ENCODE results near the gene NFE2L1.
A peak's percentile ranks its signal among the peaks of the same experiment; 100 is the strongest.

NFE2L1 gene

DNA sequence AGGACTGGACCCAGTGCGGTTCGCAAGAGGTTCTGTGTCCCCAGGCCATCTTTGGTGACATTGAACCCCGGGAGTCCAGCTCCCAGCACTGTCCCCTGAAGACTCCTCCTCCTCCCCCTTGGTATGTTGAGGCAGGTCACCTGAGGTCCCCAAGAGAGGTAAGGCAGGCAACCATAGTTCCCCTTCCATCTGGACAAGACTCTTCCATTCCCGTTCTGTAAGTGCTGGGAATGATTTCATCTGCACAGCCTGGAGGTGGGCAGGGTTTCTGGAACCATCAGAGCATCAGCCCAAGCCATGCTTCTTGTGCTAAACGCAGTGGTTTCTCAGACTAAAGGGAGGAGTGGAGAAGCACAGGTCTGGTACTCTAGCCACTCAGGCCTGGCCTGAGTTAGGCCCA is 35.5 kb upstream of the NFE2L1 start:
- H3K4ac ChIP-seq (ENCODE audit: low read depth, low read length): no peak overlapping the region
- H3K4me1 ChIP-seq (ENCODE audit: control insufficient read depth in 1 of 2, insufficient read depth in 2 of 2, low read length in 2 of 2): peaks cover 0 to 8% of the 10 kb centered on the region in 2 experiments
- no peak overlapping the region for H3K18ac ChIP-seq (ENCODE audit: low read length)
- peak overlapping the region; percentile 77 for H3K4me2 ChIP-seq (ENCODE audit: low read length)
- H2AK5ac ChIP-seq (ENCODE audit: low read length): no peak overlapping the region
- H3K9me3 ChIP-seq (ENCODE audit: insufficient read depth, low read depth, low read length): no peaks in the 10 kb centered on the region
- H2BK120ac ChIP-seq (ENCODE audit: insufficient read depth, low read length, poor library complexity): no peak overlapping the region
- no peak for DNase-seq
- H4K8ac ChIP-seq (ENCODE audit: low read depth, low read length): no peak overlapping the region
- H4K91ac ChIP-seq (ENCODE audit: low read depth, low read length): no peak overlapping the region
- no peak overlapping the region for H2BK5ac ChIP-seq (ENCODE audit: low read depth, low read length, poor library complexity)
- no peak overlapping the region for H2BK12ac ChIP-seq (ENCODE audit: low read length)
- no peak overlapping the region for H3K14ac ChIP-seq (ENCODE audit: low read length)
- no peaks in the 10 kb centered on the region for H3K79me2 ChIP-seq (ENCODE audit: control insufficient read depth, insufficient read depth, low read length, poor library complexity)
- no peaks in the 10 kb centered on the region for H3K36me3 ChIP-seq (ENCODE audit: control insufficient read depth in 1 of 2, insufficient read depth in 2 of 2, low read length in 2 of 2)
- H4K12ac ChIP-seq (ENCODE audit: low read depth, low read length): no peak overlapping the region
- no peak overlapping the region for H2AFZ ChIP-seq (ENCODE audit: insufficient read depth, low read length, poor library complexity)
- H3K27me3 ChIP-seq (ENCODE audit: insufficient read depth, low read length): peaks cover 11% of the 10 kb centered on the region
- whole genome bisulfite sequencing (ENCODE audit: extremely low coverage, insufficient coverage, insufficient read length): no CpG with 5 or more reads among the region's 5 CpGs
- no peak overlapping the region for H3K27ac ChIP-seq (ENCODE audit: low read depth, low read length)
- no peaks in the 10 kb centered on the region for H3K79me1 ChIP-seq (ENCODE audit: low read length)
- no peak overlapping the region for H3K9ac ChIP-seq (ENCODE audit: low read length)
- no peak overlapping the region for H3K4me3 ChIP-seq (ENCODE audit: low read depth, low read length)
- peak overlapping the region; percentile 70 for H3K23ac ChIP-seq (ENCODE audit: low read length)

DNA sequence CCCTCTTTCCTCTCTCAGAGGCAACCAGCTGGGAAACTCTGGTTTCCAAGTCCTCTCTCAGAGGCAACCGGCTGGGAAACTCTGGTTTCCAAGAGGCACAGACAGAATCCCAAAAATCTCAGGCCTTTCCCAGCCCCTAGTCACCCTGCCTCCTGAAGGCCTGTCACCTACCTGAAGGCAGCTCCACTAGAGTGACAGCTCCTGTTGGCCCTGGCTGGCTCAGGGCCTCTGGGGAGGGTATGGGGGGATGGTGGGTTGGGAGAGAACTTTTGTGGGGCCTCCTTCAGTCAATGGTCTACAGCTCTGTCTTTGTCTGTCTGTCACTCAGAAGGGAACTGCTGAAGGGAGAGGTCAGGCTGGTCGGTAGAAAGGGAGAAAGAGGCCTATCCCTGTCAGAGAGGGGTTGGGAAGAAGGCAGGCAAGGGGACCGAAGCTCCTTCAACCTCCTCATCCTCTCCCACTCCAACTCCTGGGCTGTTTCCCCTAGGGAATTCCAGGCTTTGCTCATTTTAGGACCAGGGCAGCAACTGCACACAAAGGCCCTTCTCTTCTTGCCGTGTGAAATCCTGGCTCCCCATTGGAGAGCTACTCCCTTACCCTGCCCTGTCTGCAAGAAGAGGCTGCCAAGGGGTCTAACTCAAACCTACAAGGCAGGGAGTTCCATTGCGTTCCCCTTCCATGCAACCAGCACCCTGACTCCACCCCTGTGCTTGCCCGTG is 34.1 kb upstream of the NFE2L1 start:
- no peak overlapping the region for H2BK120ac ChIP-seq (ENCODE audit: insufficient read depth, low read length, poor library complexity)
- no peak overlapping the region for H4K12ac ChIP-seq (ENCODE audit: low read depth, low read length)
- no peak overlapping the region for H2BK5ac ChIP-seq (ENCODE audit: low read depth, low read length, poor library complexity)
- no peak overlapping the region for H3K9ac ChIP-seq (ENCODE audit: low read length)
- no peak overlapping the region for H2BK12ac ChIP-seq (ENCODE audit: low read length)
- H3K4ac ChIP-seq (ENCODE audit: low read depth, low read length): no peak overlapping the region
- WGBS (ENCODE audit: extremely low coverage, insufficient coverage, insufficient read length): no CpG with 5 or more reads among the region's 6 CpGs
- H3K23ac ChIP-seq (ENCODE audit: low read length): no peak overlapping the region
- H4K8ac ChIP-seq (ENCODE audit: low read depth, low read length): no peak overlapping the region
- no peak overlapping the region for H4K91ac ChIP-seq (ENCODE audit: low read depth, low read length)
- H3K27me3 ChIP-seq (ENCODE audit: insufficient read depth, low read length): peaks cover 11% of the 10 kb centered on the region
- H3K4me3 ChIP-seq (ENCODE audit: low read depth, low read length): no peak overlapping the region
- no peaks in the 10 kb centered on the region for H3K9me3 ChIP-seq (ENCODE audit: insufficient read depth, low read depth, low read length)
- H3K79me1 ChIP-seq (ENCODE audit: low read length): no peaks in the 10 kb centered on the region
- no peaks in the 10 kb centered on the region for H3K79me2 ChIP-seq (ENCODE audit: control insufficient read depth, insufficient read depth, low read length, poor library complexity)
- H3K4me1 ChIP-seq (ENCODE audit: control insufficient read depth in 1 of 2, insufficient read depth in 2 of 2, low read length in 2 of 2): peaks cover 0 to 8% of the 10 kb centered on the region in 2 experiments
- H3K4me2 ChIP-seq (ENCODE audit: low read length): no peak overlapping the region
- no peak overlapping the region for H2AFZ ChIP-seq (ENCODE audit: insufficient read depth, low read length, poor library complexity)
- no peak for DNase-seq
- no peak overlapping the region for H2AK5ac ChIP-seq (ENCODE audit: low read length)
- no peak overlapping the region for H3K27ac ChIP-seq (ENCODE audit: low read depth, low read length)
- no peak overlapping the region for H3K14ac ChIP-seq (ENCODE audit: low read length)
- H3K18ac ChIP-seq (ENCODE audit: low read length): no peak overlapping the region
- H3K36me3 ChIP-seq (ENCODE audit: control insufficient read depth in 1 of 2, insufficient read depth in 2 of 2, low read length in 2 of 2): no peaks in the 10 kb centered on the region

DNA sequence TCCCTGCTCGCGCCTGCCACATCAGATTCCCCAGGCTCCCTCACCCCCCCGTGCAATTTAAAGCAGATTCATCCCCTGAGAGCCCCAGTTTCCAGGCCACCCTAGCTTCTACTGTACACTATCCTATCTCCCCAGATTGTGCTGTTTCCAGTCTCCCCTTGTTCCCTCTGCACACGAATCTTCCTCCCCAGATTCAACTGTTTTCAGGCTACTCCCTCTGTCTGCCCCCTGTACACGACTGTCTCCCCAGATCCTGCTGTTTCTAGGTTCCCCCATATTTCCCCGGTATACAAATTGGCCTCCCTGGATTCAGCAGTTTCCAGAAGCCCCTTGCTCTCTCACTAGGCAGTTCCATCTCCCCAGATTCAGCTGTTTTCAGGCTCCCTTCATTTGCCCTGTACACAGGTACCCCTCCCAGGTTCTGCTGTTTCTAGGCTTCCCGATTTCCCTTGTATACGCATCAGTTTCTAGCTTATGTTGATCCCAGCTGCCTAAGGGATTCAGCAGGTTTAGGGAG is 33.5 kb upstream of the NFE2L1 start:
- H3K4me1 ChIP-seq (ENCODE audit: control insufficient read depth in 1 of 2, insufficient read depth in 2 of 2, low read length in 2 of 2): peaks cover 0 to 8% of the 10 kb centered on the region in 2 experiments
- H3K23ac ChIP-seq (ENCODE audit: low read length): no peak overlapping the region
- no peaks in the 10 kb centered on the region for H3K36me3 ChIP-seq (ENCODE audit: control insufficient read depth in 1 of 2, insufficient read depth in 2 of 2, low read length in 2 of 2)
- no peak overlapping the region for H4K12ac ChIP-seq (ENCODE audit: low read depth, low read length)
- no peaks in the 10 kb centered on the region for H3K9me3 ChIP-seq (ENCODE audit: insufficient read depth, low read depth, low read length)
- no CpG with 5 or more reads among the region's 8 CpGs for WGBS (ENCODE audit: extremely low coverage, insufficient coverage, insufficient read length)
- H4K91ac ChIP-seq (ENCODE audit: low read depth, low read length): no peak overlapping the region
- no peak overlapping the region for H3K18ac ChIP-seq (ENCODE audit: low read length)
- H2BK5ac ChIP-seq (ENCODE audit: low read depth, low read length, poor library complexity): no peak overlapping the region
- no peaks in the 10 kb centered on the region for H3K79me1 ChIP-seq (ENCODE audit: low read length)
- H3K27ac ChIP-seq (ENCODE audit: low read depth, low read length): no peak overlapping the region
- no peak overlapping the region for H3K9ac ChIP-seq (ENCODE audit: low read length)
- no peak overlapping the region for H2AK5ac ChIP-seq (ENCODE audit: low read length)
- H2BK120ac ChIP-seq (ENCODE audit: insufficient read depth, low read length, poor library complexity): no peak overlapping the region
- H4K8ac ChIP-seq (ENCODE audit: low read depth, low read length): no peak overlapping the region
- no peak overlapping the region for H3K4me3 ChIP-seq (ENCODE audit: low read depth, low read length)
- H3K27me3 ChIP-seq (ENCODE audit: insufficient read depth, low read length): peaks cover 11% of the 10 kb centered on the region
- H2AFZ ChIP-seq (ENCODE audit: insufficient read depth, low read length, poor library complexity): no peak overlapping the region
- no peak overlapping the region for H3K4me2 ChIP-seq (ENCODE audit: low read length)
- H3K14ac ChIP-seq (ENCODE audit: low read length): no peak overlapping the region
- H3K79me2 ChIP-seq (ENCODE audit: control insufficient read depth, insufficient read depth, low read length, poor library complexity): no peaks in the 10 kb centered on the region
- H3K4ac ChIP-seq (ENCODE audit: low read depth, low read length): no peak overlapping the region
- H2BK12ac ChIP-seq (ENCODE audit: low read length): no peak overlapping the region
- DNase-seq: no peak

GRCh38 chr17:48016112-48016511 is 32.0 kb upstream of the NFE2L1 start:
- H4K91ac ChIP-seq (ENCODE audit: low read depth, low read length): no peak overlapping the region
- H2AK5ac ChIP-seq (ENCODE audit: low read length): no peak overlapping the region
- H3K9me3 ChIP-seq (ENCODE audit: insufficient read depth, low read depth, low read length): no peaks in the 10 kb centered on the region
- DNase-seq: peak; percentile 54 to 61
- H3K4me3 ChIP-seq (ENCODE audit: low read depth, low read length): no peak overlapping the region
- H2AFZ ChIP-seq (ENCODE audit: insufficient read depth, low read length, poor library complexity): no peak overlapping the region
- H3K23ac ChIP-seq (ENCODE audit: low read length): no peak overlapping the region
- no peak overlapping the region for H3K4ac ChIP-seq (ENCODE audit: low read depth, low read length)
- no peak overlapping the region for H3K14ac ChIP-seq (ENCODE audit: low read length)
- no peak overlapping the region for H3K18ac ChIP-seq (ENCODE audit: low read length)
- H3K27ac ChIP-seq (ENCODE audit: low read depth, low read length): no peak overlapping the region
- H3K79me1 ChIP-seq (ENCODE audit: low read length): no peaks in the 10 kb centered on the region
- H4K12ac ChIP-seq (ENCODE audit: low read depth, low read length): no peak overlapping the region
- H3K79me2 ChIP-seq (ENCODE audit: control insufficient read depth, insufficient read depth, low read length, poor library complexity): no peaks in the 10 kb centered on the region
- no peak overlapping the region for H3K9ac ChIP-seq (ENCODE audit: low read length)
- peaks cover 0 to 8% of the 10 kb centered on the region in 2 experiments for H3K4me1 ChIP-seq (ENCODE audit: control insufficient read depth in 1 of 2, insufficient read depth in 2 of 2, low read length in 2 of 2)
- no peak overlapping the region for H2BK120ac ChIP-seq (ENCODE audit: insufficient read depth, low read length, poor library complexity)
- no peak overlapping the region for H3K4me2 ChIP-seq (ENCODE audit: low read length)
- H2BK12ac ChIP-seq (ENCODE audit: low read length): no peak overlapping the region
- no CpG with 5 or more reads among the region's 2 CpGs for WGBS (ENCODE audit: extremely low coverage, insufficient coverage, insufficient read length)
- H3K27me3 ChIP-seq (ENCODE audit: insufficient read depth, low read length): peaks cover 11% of the 10 kb centered on the region
- H4K8ac ChIP-seq (ENCODE audit: low read depth, low read length): no peak overlapping the region
- H2BK5ac ChIP-seq (ENCODE audit: low read depth, low read length, poor library complexity): no peak overlapping the region
- H3K36me3 ChIP-seq (ENCODE audit: control insufficient read depth in 1 of 2, insufficient read depth in 2 of 2, low read length in 2 of 2): no peaks in the 10 kb centered on the region
